NCI-H1930 (cell line): ENCODE data around the gene DBNL.

Source experiments
- DNase-seq, 2 experiments: peaks; one replicate each; lab custom pipeline; 2025; lab: John Stamatoyannopoulos, UW

Gene DBNL

DNA sequence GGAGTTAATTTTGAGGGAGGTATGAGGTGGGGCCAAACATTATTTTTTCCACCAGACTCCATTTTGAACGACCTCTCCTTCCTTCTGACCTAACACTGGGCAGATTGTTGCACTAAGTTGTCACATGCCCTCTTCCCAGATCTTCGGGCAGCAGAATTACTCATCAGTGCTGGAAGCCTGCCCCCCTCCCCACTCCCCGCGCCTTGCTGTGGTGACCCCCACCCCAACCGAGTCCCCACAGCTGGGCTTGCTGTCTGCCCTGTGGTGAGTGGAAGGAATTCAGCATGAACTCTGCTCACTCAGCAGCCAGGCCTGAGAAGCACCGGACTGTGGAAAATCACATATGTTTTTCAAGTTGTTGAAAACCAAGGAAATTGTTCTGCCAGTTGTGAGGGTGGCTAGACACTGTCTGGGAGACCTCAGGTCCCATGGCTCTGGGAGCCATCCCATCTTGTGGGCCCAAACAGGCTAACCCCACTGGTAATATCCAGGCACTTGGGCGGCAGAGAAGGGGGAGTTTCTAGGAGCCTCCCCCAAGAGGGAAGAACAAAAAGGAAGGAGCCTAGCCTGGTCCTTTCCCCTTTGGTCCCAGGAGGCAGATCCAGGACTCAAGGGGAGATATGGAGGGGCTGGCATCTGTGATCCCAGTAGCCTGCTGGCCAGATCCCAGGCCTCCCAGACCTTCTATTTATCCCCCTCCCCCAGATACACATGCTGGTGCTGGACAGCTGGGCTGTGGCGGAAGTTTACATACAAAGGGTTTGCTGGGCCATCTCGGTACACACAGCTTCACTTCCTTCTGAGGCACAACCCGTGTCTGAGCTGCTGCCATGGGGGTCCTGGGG is 56.2 kb downstream of the DBNL start:
- DNase-seq: no peak

DNA sequence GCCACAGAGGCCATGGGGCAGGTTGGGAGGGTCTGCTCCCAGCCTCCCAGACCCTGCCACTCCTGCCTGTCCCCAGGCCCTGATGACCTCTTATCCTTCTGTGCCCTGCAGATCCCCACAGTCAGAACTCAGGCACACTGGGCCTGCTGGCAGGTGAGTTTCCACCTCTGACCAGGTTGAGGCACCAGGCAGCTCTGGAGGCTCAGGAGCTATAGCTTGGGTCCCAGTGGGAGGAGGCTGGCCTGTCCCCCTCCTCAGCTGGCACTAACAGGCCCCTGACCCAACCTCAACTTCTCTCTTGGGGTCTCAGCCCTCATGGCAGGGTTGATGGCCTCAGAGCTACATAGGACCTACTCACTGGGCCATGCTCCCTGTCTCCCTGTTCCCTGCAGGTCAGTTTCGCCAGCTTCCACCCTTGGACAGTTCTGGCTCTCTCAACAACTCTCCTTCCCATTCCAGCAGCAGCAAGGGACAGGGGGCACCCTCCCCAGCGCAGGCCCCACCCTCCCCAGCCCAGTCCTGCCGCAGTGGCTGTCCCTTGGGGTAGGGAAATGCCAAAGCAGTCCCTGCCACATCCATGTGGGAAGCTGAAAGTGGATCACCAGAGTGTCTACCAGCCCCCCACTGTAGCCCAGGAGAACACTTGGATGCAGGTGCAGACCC is 56.9 kb downstream of the DBNL start:
- no peak for DNase-seq

DNA sequence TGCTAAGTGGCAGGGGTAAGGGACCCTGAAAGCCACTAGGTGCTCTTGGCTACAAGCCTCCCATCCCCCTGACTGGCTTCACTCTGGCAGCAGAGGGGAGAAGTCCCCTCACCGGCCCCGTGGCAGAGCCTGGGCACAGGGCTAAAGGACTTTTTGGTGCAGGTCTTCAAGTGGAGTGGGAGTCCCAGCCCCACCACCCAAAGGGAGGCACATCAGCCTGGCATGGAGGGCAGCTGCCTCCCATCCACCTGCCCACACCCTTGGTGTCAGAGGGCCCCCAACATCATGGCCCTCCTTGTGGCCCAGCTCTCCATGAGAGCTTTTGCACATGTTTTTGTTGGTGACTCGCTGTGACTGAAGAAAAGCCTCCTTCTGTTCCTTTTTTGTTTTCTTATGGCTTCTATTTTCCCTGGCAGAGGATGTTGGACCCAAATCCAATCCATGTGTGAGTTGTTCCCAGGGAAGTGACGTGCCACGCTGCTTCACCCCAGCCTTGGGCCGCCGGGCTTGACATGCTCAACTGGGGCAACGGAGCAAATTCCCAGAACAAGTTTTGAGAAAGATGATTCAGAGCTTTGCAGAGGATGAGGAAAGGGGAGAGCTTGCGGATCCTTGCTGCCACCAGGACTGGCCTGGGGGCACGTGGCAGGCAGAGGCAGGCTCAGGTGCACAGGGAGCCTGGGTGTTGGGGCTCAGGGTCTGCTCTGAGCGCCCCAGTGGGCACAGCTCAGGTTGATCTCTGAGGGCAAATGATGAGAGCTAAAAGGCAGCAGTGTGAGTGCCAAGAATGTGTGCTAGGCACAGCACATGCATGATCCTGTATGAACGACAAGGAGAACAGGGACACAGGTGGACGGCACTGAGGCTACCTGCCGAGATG is 57.7 kb downstream of the DBNL start:
- DNase-seq: no peak

DNA sequence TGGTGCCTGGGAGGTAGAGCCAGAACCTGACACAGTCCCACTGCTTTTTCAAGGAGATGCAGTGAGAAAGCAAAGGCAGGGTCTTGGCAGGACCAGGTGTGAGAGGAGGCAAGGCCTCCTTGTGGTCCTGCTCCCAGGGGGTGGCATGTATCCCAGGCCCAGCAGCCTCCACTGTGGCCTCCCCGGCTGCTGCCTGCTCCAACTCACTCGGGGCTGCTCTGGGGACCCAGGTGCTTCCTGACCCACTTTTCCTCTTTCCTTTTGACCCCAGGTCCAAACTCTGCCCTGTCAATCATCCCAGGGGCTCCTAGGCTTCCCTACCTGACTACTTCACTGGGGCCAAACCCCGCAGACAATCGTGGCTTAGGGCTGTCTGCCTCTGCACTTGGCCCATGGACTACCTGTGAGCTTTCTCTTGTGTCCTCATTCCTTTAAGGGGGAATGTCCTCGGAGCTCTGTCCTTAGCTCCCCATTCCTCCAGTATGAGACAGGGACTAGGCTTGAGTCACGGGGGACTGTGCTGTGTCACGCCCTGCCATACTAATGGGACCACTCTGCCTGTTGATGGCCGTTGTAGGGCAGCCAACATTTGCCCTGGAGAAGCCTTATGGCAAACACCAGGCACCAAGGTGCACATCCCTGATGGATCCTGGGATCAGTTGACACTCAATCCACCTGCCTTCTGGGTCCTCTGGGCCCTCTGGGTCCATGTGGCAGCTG is 58.5 kb downstream of the DBNL start:
- no peak for DNase-seq

DNA sequence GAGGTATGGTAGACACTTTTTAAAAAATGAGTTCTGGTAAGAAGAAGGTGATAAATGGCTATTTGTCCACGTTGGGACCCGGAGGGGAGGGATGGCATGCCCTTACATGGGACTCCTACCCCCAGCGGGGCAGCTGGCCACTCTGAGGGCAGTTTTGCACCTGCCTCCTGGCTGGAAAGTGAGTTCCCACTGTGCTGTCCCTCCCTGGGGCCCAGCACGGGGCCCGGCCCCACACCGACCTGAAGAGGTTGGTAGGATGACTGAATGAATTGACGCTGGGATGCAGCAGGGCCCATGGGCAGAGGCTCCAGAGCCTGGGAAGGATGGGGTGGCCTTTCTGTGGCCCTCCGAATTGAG is 59.0 kb downstream of the DBNL start:
- no peak for DNase-seq

DNA sequence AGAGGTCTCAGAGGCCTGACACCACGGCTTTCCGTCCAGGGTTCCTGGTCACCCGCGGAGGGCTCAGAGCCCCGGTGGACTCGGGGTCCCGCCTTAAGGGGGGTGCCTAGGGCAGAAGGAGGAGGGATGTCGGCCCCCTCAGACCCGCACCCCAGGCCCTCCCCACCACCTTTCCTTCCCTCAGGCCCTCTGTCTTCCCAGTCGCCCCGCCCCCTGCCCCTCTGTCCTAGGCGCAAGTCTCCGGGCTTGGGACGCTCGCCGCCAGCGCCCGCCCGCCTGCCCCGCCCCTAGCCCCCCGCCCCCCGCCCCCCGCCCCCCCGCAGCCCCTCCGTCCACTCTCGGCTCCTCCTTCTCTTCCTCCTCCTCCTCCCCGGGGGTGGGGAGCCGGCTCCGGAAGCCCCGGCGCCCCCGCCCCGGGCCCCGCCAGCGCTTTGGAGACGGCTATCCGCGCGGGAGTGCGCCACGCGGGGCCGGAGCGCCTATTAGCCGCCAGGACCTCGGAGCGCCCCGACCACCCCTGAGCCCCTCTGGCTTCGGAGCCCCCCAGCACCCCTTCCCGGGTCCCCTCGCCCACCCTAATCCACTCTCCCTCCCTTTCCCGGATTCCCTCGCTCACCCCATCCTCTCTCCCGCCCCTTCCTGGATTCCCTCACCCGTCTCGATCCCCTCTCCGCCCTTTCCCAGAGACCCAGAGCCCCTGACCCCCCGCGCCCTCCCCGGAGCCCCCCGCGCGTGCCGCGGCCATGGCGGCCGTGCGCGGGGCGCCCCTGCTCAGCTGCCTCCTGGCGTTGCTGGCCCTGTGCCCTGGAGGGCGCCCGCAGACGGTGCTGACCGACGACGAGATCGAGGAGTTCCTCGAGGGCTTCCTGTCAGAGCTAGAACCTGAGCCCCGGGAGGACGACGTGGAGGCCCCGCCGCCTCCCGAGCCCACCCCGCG is 59.7 kb downstream of the DBNL start, which contains the start of gene AEBP1:
Gene AEBP1 (plus strand): TSS at position 423 of the 937 bp plus-strand sequence. CDS start 321 bp downstream, at position 744.
- peak in 1 of 2 experiments; percentile 35 for DNase-seq

DNA sequence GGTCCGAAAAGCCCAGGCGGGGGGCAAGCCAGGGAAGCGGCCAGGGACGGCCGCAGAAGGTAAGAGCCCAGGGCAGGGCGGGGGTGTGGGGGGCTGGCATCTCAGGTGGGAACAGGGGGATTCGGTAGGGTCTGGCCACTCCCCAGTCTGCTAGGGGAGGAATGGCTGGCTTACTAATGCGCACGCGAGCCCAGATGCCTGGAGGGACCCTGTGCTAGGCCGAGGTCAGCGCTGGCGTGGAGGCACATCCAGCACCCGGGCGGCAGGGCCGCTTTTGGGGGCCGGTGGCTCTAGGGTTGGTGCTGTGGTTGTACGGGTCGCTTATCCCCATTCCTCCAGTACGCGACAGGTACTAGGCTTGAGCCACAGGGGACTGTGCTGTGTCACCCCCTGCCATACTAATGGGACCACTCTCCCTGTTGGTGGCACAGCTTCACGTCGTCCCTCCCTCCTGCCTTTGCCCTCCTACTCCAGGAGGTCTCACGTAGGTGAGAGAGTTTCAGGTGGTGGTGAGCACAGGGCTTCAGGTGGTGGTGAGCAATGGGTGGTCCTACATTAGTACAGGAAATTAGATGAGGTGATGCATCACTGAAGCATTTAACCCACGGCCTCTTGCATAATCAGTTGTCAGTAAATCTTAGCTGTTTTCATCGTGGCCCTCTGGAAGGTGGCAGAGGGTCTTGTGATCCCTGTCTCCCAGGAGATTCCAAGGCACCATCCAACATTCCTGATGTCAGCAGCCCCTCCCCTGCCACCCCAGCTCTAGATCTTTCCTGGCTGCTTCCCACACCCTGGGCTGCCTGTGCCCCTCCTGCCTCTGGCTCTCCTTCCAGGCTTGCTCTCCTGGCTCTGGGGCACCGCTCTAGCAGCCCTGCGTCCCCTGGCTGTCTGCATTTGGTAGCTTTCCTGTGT is 60.6 kb downstream of the DBNL start:
- no peak for DNase-seq

DNA sequence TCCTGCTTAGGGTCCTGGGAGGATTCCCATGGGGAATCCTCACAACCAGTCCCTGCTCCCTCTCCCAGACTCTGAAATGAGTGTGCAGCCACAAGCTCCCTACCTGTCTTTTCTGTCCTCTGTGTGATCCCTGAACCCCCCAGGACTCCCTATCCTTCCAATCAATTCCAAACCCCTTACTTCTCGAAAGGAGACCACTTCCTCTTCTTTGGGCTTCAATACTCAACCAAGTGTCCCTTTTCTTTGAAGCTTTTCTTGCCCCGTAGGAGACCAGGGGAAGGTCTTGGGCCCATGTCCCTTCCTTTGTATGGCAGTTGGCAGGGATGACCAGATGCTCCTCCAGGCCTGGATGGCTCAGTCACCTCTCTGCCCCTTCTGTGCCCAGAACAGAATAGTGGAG is 61.3 kb downstream of the DBNL start:
- no peak for DNase-seq

DNA sequence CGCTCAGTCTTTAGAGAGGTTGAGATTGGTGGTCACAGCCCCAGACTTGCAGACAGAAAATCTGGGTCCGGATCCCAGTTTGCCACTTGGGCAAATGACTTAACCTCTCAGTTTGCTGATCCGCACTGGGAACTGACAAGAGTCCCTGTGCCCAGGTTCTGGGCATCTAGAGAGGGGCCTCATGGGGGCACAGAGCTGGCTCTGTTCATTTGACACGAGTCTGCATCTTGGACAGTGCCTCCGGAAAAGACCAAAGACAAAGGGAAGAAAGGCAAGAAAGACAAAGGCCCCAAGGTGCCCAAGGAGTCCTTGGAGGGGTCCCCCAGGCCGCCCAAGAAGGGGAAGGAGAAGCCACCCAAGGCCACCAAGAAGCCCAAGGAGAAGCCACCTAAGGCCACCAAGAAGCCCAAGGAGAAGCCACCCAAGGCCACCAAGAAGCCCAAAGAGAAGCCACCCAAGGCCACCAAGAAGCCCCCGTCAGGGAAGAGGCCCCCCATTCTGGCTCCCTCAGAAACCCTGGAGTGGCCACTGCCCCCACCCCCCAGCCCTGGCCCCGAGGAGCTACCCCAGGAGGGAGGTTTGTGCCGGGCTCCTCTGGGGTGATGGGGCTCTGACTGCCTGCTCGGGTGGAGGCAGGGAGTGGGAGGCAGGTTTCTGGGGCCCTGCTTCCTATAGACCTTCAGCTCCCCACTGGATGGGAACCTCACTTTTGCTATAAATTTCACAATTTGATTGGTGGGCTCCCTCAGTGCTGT is 62.0 kb downstream of the DBNL start:
- no peak for DNase-seq

DNA sequence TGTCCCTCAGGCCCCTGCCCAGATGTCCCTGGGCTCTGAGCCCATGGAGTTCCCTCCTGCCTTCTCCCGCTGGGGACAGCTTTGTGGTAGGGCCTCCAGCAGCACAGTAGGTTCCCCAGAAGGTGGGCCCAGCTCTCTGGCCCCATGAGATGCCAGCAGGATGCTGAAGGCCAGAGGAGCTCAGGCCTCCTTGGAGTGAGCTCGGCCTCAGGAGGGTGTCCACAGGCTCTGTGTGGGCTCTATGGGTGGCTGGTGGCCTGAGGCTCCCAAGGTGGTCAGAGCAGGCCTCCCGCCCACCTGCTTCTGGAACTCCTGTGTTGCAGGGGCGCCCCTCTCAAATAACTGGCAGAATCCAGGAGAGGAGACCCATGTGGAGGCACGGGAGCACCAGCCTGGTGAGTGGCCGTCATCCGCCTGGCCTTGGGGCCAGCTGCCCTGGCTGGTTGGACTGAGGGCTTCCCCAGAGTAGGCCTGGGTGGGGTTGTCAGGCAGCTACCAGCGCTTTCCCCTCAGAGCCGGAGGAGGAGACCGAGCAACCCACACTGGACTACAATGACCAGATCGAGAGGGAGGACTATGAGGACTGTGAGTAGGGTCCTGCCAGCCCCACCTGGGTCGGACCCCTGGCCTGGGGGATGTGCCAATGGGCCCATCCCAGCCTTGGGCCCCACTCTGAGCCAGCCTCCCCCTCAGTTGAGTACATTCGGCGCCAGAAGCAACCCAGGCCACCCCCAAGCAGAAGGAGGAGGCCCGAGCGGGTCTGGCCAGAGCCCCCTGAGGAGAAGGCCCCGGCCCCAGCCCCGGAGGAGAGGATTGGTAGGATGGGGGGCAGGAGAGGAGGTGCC is 62.8 kb downstream of the DBNL start:
- DNase-seq: no peak

DNA sequence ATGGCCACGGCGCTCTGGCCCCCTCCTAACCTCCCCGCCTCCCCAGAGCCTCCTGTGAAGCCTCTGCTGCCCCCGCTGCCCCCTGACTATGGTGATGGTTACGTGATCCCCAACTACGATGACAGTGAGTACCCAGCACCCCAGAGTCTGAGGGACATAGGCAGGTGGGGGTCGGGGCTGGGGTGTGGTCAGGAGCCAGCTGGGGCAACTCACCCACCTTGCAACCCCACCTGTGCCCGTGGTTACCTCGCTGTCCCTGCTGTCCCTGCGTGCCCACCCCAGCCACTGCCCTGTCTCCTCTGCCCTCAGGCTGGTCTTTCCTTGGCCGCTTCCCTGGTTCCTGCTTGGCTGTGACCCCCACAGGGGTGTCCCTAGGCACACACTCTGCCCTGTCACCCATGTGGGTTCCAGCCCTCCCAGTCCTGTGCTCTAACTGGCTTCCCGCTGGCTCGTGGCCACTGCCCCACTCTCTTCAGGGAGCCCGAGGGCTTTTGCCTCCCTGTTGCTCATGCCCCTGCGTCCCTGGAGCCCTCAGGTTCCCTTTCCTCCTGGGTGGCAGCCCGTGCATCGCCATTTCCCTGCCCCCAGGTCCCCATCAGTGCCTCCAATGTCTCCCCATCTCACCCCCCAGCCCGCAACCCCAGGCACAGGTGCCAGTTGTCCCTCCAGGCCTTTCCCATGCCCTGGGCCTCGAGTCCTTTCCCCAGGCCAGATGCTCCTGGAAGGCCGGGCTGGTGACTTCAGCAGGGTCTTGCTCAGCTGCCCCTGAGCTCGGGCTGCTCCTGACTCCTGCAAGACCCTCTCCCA is 63.7 kb downstream of the DBNL start:
- no peak for DNase-seq

DNA sequence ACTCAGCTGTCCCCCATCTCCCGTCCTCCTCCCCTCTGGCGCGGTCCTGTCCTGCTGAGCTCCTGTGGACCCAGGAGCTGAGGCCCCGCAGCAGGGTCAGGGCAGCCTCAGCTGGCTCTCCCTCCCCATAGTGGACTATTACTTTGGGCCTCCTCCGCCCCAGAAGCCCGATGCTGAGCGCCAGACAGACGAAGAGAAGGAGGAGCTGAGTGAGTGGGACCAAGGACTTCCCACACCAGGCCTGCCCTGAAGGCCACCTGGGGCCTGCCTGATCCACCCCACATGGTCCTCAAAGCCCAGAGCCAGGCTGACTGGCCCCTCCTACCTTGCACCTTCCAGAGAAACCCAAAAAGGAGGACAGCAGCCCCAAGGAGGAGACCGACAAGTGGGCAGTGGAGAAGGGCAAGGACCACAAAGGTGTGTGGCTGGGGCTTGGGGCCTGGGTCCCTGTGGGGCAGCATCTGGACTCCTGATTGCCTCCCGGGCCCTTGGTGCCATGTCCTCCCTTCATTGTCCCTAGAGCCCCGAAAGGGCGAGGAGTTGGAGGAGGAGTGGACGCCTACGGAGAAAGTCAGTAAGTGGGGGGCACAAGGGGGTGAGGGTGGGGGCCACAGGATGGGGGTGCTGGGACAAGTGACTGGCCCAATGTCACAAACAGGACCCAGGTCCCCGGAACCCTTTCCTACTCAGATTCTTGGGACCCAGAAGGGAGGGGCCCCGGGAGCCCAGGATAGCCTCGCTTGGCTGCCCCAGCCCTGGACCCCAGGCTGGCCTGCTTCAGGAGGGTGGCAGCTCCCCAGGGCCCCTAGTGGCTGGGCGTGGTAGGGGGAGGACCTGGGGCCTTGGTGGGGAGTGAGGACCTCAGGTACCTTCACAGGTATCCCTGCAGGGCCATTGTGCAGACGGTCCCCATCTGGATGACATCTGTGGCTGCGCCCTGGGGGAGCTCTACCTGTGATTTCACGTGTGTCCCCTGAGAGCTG is 64.6 kb downstream of the DBNL start:
- no peak for DNase-seq

DNA sequence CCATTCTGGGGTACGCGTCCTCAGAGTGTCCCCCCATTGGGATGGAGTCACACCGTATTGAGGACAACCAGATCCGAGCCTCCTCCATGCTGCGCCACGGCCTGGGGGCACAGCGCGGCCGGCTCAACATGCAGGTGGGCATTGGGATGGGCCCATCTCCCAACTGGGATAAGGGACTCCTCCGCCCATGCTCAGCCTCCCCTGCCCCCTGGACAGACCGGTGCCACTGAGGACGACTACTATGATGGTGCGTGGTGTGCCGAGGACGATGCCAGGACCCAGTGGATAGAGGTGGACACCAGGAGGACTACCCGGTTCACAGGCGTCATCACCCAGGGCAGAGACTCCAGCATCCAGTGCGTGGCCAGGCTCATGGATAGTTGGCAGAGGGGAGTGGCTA is 65.5 kb downstream of the DBNL start:
- no peak for DNase-seq

DNA sequence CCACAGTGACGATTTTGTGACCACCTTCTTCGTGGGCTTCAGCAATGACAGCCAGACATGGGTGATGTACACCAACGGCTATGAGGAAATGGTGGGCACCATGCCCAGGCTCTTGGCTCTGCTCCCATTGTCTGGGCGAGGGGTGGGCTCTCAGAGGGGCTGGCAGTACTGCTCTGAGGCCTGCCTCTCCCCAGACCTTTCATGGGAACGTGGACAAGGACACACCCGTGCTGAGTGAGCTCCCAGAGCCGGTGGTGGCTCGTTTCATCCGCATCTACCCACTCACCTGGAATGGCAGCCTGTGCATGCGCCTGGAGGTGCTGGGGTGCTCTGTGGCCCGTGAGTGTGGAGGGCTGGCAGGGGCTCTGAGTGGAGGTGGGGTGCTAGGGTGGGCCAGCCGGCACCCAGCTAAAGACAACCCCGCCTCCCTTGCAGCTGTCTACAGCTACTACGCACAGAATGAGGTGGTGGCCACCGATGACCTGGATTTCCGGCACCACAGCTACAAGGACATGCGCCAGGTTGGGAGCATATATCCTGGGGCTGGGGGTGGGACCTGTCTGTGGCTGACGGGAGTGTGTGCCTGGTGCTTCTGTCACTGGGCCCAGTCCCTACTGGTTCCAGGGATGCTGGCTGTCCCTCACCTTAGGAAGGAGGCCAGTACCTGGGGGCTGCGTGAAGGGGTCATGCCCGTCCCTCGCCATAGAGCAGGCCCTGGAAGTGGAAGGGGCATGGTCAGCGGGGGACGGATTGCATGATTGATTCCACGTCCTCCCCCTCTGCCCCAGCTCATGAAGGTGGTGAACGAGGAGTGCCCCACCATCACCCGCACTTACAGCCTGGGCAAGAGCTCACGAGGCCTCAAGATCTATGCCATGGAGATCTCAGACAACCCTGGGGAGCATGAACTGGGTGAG is 66.5 kb downstream of the DBNL start:
- no peak for DNase-seq
